Inferior parietal cortex (tissue), 1 donor: Measurements from ENCODE around the gene KNOP1.
"Not testable (repeated sequence)": the region's sequence is repeated elsewhere in the genome, so short reads cannot be mapped to it uniquely, and the experiment has no call there.

Source experiments
- DNase-seq: peaks from one replicate; pipeline ENCODE4 v3.0.0-alpha.2; 2016; ENCODE audit errors: extremely low spot score

The KNOP1 gene

DNA sequence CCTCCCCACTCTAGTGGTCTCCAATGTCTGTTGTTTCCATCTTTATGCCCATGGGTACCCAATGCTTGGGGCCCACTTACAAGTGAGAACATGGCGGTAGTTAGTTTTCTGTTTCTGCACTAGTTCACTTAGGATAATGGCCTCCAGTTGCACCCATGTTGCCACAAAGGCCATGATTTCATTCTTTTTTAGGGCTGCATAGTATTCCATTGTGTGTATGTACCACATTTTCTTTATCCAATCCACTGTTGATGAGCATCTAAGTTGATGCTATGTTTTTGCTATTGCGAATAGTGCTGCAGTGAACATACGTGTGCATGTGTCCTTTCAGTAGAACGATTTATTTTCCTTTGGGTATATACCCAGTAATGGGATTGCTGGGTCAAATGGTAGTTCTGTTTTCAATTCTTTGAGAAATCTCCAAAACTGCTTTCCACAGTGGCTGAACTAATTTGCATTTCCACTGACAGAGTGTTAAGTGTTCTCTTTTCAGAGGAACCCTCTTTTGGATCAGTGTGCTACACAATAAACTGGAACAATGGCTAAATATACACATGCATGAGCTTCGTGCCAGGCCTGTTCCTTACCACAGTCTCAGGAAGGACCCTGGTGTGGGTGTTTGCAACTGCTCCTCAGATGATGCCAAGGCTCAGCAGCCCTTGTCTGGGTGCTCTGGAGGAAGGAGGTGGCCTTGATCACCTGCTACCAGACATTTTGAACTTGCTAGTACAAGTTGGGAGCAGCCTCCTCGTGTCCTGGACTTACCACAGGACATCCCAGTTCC is 34.4 kb downstream of the KNOP1 start:
- no peak for DNase-seq

DNA sequence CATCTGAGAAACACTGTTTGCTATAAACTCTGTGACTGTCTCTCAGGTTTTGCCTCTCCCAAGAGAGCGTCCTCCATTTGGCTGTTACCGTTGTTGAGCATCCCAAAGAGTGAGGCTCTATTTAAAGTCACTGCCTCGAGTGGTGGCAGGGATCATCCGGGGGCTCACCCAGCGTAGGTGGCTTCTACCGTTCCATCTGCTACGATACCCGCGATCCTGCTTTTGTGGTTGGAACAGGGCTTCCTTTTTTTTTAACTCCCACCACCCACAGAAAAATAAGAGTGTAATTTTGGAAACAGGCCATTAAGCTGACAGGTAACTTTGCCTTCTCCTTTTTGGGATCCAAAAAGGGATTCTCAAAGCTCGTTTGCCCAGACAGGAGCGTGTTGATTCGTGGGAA is 36.4 kb downstream of the KNOP1 start:
- no peak for DNase-seq

DNA sequence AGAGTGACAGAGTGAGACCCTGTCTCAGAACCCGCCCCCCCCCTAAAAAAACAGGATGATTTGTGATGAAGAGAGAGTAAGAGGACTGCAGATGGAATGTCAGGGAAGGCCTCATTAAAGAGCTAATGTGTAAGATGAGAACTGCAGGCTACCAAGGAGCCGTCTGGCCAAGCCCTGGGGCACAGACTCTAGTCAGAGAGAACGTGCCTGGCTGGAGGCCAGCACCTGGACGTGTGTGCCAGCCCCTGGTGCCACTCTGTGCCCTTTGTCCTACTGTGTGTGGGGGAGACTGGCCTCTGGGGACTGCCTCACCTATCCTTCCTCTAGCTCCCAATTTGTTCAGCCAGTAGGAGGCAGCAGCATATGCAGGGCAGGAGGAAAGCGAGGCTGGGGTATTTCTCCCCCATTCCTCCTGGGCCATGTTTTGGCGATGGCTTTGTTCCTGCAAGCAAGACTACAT is 37.1 kb downstream of the KNOP1 start:
- DNase-seq = no peak

DNA sequence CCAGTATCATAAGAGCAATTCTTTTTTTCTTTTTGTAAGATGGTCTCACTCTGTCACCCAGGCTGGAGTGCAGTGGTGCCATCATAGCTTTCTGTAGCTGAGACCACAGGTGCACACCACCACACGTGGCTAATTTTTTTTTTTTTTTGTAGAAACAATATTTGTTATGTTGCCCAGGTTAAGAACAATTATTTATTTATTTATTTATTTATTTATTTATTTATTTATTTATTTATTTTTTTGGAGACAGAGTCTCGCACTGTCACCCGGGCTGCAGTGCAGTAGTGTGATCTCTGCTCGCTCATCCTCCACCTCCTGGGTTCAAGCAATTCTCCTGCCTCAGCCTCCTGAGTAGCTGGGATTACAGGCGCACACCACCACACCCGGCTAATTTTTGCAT is 38.7 kb downstream of the KNOP1 start:
- not testable (repeated sequence) for DNase-seq

DNA sequence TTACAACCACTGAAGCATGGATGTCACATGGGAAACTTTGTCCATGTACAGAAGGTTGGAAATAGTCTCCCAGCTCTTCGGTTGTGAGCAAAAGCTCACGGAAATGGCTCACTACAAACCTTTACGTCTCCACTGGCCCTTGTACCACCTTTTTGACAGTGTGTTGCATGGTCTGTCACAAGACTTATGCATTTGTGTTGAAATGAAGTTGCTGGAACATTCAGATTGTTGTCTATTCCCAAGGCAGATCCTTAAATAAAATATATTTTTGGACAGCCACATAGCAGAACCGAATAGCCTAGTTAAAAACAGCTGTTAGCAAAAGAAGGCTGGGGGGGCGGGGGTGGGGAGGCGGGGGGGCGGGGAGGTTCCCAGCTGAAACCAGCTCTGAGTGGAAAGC is 39.2 kb downstream of the KNOP1 start:
- DNase-seq = no peak

DNA sequence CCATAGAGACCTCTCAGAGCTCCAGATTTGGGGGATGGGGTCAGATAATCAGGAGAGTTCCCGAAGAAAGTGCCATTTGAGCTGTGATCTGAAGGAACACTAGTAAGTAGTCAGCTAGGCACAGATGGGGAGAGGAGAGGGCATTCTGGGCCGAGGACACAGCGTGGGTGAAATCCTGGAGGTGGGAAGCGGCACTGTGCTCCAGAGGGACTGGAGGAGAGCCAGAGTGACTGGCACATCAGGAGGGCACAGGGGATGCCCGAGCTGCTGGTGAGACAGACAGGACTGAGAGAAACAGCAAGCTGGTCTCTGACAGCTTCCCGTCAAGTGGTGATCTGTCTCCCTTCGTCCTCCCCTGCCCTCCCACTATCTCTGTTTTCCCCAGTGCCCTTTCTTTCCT is 40.6 kb downstream of the KNOP1 start:
- no peak for DNase-seq

DNA sequence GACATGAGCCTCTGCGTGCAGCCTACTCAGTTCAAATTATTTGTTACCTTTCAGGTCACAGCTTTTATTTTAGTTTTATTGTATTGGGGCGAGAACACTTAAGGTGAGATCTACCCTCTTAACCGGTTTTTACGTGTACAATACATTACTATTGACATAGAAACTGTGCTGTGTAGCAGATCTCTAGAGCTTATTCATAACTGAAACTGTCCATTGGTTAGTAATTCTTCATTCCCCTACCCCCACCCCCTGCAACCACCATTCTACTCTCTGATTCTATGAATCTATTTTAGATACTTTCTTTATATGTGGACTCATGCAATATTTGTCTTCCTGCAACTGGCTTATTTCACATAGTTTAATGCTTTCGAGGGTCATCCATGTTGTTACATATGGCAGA is 43.5 kb downstream of the KNOP1 start:
- DNase-seq = no peak

DNA sequence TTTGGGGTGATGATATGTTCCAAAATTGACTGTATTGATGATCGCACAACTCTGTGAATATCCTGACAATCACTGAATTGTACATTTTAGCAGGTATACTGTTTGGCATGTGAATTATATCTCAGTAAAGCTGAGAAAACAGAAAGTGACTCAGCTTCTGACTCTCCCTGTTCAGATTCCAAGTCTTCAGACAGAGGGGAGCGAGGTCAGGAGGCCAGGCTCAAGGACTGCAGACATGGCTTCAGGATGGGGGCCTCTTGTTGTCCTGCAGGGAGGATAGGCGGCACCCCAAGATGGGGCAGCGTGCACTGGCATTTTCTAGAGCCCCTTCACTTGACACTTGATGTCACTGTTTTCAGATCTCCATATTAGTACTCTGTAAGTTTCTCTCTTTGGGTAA is 45.6 kb downstream of the KNOP1 start:
- no peak for DNase-seq

DNA sequence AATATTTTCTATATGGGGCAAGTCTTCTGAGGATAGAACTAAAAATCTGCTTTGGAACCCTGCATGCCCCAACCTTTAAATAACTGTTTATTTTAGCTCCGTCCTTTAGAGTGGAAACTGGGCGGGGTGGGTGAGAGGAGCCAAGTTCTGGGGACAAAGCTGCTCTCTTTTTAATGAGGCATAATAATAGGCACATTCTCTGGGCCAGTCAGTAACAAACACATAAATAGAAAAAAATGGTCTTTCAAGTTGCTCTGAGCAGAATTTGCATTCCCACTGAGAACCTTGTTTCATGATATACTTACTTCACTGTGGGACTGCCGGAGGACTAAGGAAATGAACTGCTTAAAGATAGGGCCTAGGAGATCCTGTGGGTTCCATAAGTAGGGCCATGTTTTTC is 51.5 kb downstream of the KNOP1 start:
- peak; percentile 67 for DNase-seq

DNA sequence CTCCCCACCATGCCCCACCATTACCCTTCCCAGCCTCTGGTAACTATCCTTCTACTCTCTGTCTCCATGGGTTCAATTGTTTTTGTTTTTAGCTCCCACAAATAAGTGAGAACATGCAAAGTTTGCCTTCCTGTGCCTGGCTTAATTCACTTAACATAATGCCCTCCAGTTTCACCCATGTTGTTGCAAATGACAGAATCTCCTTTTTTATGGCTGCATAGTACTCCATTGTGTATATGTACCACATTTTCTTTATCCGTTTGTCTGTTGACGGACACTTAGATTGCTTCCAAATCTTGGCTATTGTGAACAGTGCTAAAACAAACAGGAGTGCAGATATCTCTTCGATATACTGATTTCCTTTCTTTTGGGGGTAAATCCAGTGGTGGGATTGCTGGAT is 52.7 kb downstream of the KNOP1 start:
- DNase-seq = not testable (repeated sequence)

DNA sequence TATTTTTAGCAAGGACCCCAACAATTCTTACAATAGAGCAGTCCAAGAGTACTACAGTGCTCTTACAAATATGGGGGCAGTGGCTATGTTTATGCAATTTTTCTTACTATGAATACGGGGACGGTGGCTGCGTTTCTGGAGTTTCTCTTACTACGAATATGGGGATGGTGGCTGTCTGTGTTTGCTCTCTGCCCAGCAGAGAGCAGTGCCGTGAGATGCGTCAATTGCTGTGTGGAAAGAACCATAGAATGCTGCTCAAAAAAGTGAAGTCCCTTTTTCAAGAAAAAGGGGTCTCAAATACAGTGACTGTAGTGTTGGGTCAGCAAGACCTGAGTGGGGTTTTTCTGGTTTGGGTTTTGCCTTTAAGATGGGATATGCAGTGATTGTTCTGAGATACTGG is 53.9 kb downstream of the KNOP1 start:
- no peak for DNase-seq

DNA sequence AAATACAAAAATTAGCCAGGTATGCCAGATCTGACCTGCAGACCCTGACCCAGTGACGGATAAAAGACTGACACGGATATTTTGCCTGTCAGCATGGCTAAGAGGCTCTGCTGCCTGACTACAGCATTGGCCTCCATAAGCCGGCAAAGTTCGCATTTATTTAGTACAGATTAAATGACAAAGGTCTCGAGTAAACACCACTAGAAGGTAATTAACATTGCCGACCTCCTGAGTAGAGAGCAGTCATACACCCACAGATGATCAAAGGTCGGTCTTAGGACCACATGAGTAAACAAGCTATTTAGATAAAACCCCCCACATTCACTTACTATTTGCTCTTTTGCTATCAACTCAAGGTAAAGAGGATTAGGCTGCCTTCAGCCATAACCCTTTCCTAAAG is 55.7 kb downstream of the KNOP1 start:
- no peak for DNase-seq

DNA sequence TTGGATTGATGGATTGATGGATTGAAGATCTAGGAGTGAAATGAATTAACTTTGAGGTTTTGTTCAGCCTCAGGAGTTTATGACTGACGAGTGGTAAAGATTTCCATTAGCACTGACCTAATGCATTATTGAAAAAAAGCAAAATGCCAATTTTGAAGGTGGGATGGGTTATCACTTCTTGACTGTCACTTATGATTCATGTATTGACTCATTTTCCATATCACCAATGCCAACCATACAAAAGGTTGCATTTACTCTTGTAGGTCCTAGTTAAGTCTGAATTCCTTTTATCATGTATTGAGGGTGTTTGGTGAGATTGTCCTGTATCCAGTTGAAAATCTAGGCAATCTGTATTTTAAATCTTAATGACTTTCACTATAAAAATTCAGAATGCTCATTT is 57.6 kb downstream of the KNOP1 start:
- no peak for DNase-seq

DNA sequence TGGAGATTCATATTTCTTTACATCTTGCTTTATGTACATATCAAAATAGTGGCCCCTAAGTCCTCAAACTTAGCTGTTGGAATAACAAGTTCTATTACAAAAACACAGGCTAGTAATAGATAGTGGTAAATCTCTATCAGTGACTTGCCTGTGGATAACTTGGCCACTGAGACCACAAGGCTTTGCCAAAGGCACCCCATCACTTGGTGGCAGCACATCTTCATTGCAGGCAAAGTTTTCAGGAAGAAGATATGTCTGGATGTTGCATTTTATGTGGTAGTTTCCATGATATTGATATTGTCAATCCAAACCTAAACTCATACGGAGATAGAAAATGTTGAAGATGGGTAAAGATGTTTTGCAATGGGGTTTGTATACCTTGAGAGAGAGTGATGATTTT is 58.5 kb downstream of the KNOP1 start:
- no peak for DNase-seq

DNA sequence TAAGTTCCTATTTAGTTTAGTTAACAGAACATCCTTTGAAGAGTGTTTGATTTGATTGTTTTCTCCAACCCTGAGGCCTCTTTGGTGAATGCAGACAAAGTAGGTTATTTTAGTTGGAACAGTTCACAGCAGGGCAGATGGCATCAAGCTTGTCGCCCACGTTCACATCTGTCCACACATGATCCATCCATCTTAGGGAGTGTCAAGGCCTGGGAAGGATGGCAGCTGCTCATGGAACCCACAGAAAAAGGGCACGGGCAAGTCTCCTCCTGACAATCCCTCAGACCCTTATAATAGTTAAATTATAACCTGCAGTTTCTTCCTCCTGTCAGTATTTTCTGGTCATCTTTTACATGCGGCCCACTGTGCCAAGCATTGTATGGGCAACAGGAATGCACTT is 60.2 kb downstream of the KNOP1 start:
- no peak for DNase-seq

DNA sequence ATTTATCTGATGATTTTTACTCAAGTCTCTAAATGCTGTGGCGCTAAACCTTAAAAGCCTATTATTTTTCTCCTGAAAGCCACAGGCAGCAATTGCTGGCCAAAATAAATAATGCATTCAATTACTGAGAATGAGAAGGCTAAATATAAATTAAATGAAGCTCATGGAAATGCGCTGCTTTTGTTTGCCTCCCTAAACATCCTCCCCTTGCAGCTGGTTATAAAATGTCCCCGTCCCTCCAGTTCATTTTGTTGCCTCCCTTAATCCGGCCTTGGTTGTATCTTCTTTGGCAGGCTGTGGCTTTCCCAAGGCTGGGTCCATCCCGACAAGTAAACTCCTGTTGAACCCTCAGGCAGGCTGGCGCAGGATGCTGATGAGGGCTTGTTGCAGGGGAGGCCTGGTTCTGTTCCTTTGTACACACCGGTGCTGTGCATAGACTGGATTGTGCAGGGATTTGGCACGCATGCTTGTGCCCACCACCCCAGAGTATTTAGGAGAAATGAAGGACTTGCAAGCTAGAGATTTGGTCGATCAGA is 62.7 kb downstream of the KNOP1 start:
- no peak for DNase-seq

DNA sequence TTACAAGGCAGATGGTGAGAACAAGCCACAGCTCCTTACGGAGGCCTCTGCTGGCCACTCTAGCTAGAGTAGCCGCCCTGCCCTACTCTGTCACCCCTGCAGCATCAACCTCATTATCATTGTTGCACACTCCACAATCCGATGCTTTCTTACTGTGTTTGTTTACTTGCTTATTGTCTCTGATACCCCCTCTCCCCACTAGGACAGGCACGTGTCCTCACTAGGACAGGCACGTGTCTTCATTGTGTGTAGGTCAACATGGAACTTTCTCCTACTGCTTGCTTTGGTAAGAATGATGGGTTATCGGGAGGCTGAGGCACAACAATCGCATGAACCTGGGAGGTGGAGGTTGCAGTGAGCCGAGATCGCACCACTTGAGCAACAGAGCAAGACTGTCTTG is 63.9 kb downstream of the KNOP1 start:
- no peak for DNase-seq
